Calu3 (cell line): ENCODE data around the gene SOX2. TPM values are rescaled to one million over a fixed set of nuclear protein-coding genes. Genes with fewer than 3 reads are reported as not detected.
A peak's percentile ranks its signal among the peaks of the same experiment; 100 is the strongest.

ENCODE experiments used
- BruUV-seq: library from RNA; stranded (reverse); fragments of 400-500 nt; replicated peaks from 2 replicates; lab custom pipeline; 2021; lab: Mats Ljungman, UMichigan
- CTCF ChIA-PET: fragments of 300-600 bp; sonication (Branson Sonifier 250); formaldehyde crosslinking; loops from one replicate; lab custom pipeline; 2022; ENCODE audit warnings: antibody characterized with exemption; lab: Charles Lee
- DNase-seq: peaks from one replicate; pipeline ENCODE4 v3.0.0; 2022
- H3K27ac Mint-ChIP-seq: one replicate; pipeline ENCODE4 v1.8.0; 2022; ENCODE audit warnings: mixed read lengths; ENCODE audit not compliant: unreplicated experiment
- H3K27me3 Mint-ChIP-seq: one replicate; pipeline ENCODE4 v1.8.0; 2022; ENCODE audit warnings: mixed read lengths; ENCODE audit not compliant: unreplicated experiment
- H3K36me3 Mint-ChIP-seq: one replicate; pipeline ENCODE4 v1.8.0; 2022; ENCODE audit warnings: mild to moderate bottlenecking, moderate library complexity, mixed read lengths; ENCODE audit not compliant: insufficient read depth, unreplicated experiment
- H3K4me1 Mint-ChIP-seq: one replicate; pipeline ENCODE4 v1.8.0; 2022; ENCODE audit warnings: mild to moderate bottlenecking, low read depth, mixed read lengths; ENCODE audit not compliant: unreplicated experiment
- H3K4me3 Mint-ChIP-seq: one replicate; pipeline ENCODE4 v1.8.0; 2022; ENCODE audit warnings: mild to moderate bottlenecking, low read depth, moderate library complexity, mixed read lengths; ENCODE audit not compliant: unreplicated experiment
- H3K9me3 Mint-ChIP-seq: one replicate; pipeline ENCODE4 v1.8.0; 2022; ENCODE audit warnings: low read depth, mixed read lengths; ENCODE audit not compliant: unreplicated experiment
- CTCF ChIP-seq: fragments of 200-600 bp; IDR thresholded peaks from one replicate; pipeline ENCODE4 v1.8.0; 2022; ENCODE audit warnings: antibody characterized with exemption; ENCODE audit not compliant: unreplicated experiment
- intact Hi-C: fragments of 100-400 bp; cut with micrococcal nuclease; formaldehyde crosslinking; loops from one replicate; pipeline ENCODE4 v1.10.0; 2022; ENCODE audit not compliant: unreplicated experiment
- total RNA-seq: library from RNA; stranded (reverse); gene quantifications from 2 replicates; pipeline ENCODE4 v1.2.3, GENCODE V29; 2022

SOX2 gene
- total RNA-seq, 1 experiment from 2014 or later: 0.19 TPM

DNA sequence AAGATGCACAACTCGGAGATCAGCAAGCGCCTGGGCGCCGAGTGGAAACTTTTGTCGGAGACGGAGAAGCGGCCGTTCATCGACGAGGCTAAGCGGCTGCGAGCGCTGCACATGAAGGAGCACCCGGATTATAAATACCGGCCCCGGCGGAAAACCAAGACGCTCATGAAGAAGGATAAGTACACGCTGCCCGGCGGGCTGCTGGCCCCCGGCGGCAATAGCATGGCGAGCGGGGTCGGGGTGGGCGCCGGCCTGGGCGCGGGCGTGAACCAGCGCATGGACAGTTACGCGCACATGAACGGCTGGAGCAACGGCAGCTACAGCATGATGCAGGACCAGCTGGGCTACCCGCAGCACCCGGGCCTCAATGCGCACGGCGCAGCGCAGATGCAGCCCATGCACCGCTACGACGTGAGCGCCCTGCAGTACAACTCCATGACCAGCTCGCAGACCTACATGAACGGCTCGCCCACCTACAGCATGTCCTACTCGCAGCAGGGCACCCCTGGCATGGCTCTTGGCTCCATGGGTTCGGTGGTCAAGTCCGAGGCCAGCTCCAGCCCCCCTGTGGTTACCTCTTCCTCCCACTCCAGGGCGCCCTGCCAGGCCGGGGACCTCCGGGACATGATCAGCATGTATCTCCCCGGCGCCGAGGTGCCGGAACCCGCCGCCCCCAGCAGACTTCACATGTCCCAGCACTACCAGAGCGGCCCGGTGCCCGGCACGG is 991 bp downstream of the SOX2 start:
- H3K4me3 Mint-ChIP-seq: peak overlapping the region; percentile 36
- intact Hi-C loops: no loop called here
- H3K36me3 Mint-ChIP-seq: peaks cover 5% of the 10 kb centered on the region
- H3K9me3 Mint-ChIP-seq: no peaks in the 10 kb centered on the region
- CTCF ChIA-PET: interaction anchor here (0.6 kb wide), 1 partner anchor 227 kb away, joined by 4 read pairs; no protein-coding TSS in a partner anchor
- TF ChIP-seq CTCF: no peak
- H3K27ac Mint-ChIP-seq: no peak overlapping the region
- no peak for DNase-seq
- no TSS peak for BruUV-seq
- H3K27me3 Mint-ChIP-seq: no peaks in the 10 kb centered on the region
- H3K4me1 Mint-ChIP-seq: peaks cover 27% of the 10 kb centered on the region

- Mint-ChIP-seq H3K4me1 (peaks cover 27% of the 10 kb centered on the region), H3K36me3 (peaks cover 5% of the 10 kb centered on the region), H3K27ac (no peak overlapping the region), H3K9me3 (no peaks in the 10 kb centered on the region), H3K4me3 (peak overlapping the region; percentile 36), H3K27me3 (peaks cover 5% of the 10 kb centered on the region)
- no TSS peak for BruUV-seq
- CTCF ChIA-PET: interaction anchor here (0.6 to 0.7 kb wide), 5 partner anchors 11 to 970 kb away, joined by 3 to 4 read pairs (median 3); no protein-coding TSS in a partner anchor
- TF ChIP-seq CTCF: no peak
- DNase-seq: no peak
- intact Hi-C loops: no loop called here
Measured at GRCh38 chr3:181713280-181713647, 1.5 kb downstream of the SOX2 start.

DNA sequence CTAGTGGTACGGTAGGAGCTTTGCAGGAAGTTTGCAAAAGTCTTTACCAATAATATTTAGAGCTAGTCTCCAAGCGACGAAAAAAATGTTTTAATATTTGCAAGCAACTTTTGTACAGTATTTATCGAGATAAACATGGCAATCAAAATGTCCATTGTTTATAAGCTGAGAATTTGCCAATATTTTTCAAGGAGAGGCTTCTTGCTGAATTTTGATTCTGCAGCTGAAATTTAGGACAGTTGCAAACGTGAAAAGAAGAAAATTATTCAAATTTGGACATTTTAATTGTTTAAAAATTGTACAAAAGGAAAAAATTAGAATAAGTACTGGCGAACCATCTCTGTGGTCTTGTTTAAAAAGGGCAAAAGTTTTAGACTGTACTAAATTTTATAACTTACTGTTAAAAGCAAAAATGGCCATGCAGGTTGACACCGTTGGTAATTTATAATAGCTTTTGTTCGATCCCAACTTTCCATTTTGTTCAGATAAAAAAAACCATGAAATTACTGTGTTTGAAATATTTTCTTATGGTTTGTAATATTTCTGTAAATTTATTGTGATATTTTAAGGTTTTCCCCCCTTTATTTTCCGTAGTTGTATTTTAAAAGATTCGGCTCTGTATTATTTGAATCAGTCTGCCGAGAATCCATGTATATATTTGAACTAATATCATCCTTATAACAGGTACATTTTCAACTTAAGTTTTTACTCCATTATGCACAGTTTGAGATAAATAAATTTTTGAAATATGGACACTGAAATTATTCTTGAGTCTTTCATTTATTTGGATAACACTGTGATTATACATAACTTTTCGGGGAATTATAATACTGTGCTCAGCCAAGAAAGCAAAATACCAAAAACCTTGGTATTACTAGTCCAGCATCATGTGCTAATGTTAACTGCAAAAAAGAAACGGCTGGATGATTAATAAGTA is 2.2 kb downstream of the SOX2 start:
- Mint-ChIP-seq H3K27ac (no peak overlapping the region), H3K4me3 (no peak overlapping the region), H3K27me3 (peaks cover 12% of the 10 kb centered on the region), H3K36me3 (peaks cover 5% of the 10 kb centered on the region), H3K9me3 (no peaks in the 10 kb centered on the region), H3K4me1 (peaks cover 32% of the 10 kb centered on the region)
- no peak for DNase-seq
- no peak for TF ChIP-seq CTCF
- BruUV-seq: no TSS peak
- intact Hi-C loops: loop anchor here (2.0 kb wide), 1 partner anchor 137 kb away; no protein-coding TSS in a partner anchor
- CTCF ChIA-PET: interaction anchor here (0.6 to 0.7 kb wide), 5 partner anchors 12 to 969 kb away, joined by 3 to 4 read pairs (median 3); no protein-coding TSS in a partner anchor

- intact Hi-C loops: loop anchor here (2.0 kb wide), 1 partner anchor 135 kb away; no protein-coding TSS in a partner anchor
- DNase-seq: no peak
- BruUV-seq: no TSS peak
- no peak for TF ChIP-seq CTCF
- H3K27ac Mint-ChIP-seq: no peak overlapping the region
- no peaks in the 10 kb centered on the region for H3K9me3 Mint-ChIP-seq
- H3K4me1 Mint-ChIP-seq: peaks cover 25% of the 10 kb centered on the region
- H3K4me3 Mint-ChIP-seq: no peak overlapping the region
- peaks cover 5% of the 10 kb centered on the region for H3K36me3 Mint-ChIP-seq
- peaks cover 30% of the 10 kb centered on the region for H3K27me3 Mint-ChIP-seq
- CTCF ChIA-PET: interaction anchor here (1.4 kb wide), 1 partner anchor 14 kb away, joined by 3 read pairs; no protein-coding TSS in a partner anchor
Measured at GRCh38 chr3:181715571-181716340, 4.0 kb downstream of the SOX2 start.
